GM19395 (cell line): ENCODE results near the gene MS4A4E.
"Not testable (repeated sequence)": the region's sequence is repeated elsewhere in the genome, so short reads cannot be mapped to it uniquely, and the experiment has no call there.

ENCODE experiments used
- ATAC-seq: cut with Tn5 transposase; IDR thresholded peaks from one replicate; pipeline ENCODE4 v1.9.1; 2021; ENCODE audit warnings: mild to moderate bottlenecking, moderate library complexity; ENCODE audit not compliant: unreplicated experiment

Gene MS4A4E

DNA sequence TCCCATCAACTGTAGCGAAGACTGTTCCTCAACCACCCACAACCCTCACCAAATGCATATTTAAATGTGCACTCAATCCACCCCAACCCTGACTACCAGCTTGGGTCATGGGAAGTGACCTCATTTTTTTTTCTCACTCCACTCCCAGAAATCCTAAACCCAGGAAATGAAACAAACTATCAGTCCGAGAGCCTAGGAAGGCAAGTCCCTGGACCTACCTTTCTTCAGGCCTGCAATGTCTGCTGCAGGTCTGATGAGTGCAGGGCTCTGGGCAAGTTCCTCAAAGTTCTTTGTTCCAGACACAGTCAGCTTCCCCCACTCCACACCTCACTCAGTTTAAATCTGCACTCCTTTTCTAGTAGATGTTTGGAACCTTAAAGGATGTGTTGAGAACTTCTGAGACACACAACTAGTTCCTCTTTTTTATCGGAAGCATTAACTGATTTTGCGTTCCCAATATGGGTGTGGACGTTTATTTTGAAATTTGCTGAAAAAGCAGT, at the start of gene MS4A4E:
MS4A4E (minus strand) TSS at position 398 of the 500 bp plus-strand sequence. CDS start 13,082 bp downstream, outside the sequence.
- ATAC-seq = no peak

DNA sequence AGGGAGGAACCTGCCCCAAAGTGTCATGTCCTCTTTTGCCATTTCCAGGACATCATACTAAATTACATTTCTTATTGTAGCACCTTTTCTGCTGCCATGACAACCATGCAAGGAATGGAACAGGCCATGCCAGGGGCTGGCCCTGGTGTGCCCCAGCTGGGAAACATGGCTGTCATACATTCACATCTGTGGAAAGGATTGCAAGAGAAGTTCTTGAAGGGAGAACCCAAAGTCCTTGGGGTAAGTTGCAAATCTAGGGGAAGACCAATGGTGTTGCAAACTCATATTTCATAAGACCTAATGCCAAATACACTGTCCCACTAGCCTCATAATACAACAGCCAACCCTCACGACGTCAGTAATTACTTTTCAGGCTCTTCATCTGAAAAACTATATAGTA, 49.2 kb upstream of the MS4A4E start:
- ATAC-seq = no peak

DNA sequence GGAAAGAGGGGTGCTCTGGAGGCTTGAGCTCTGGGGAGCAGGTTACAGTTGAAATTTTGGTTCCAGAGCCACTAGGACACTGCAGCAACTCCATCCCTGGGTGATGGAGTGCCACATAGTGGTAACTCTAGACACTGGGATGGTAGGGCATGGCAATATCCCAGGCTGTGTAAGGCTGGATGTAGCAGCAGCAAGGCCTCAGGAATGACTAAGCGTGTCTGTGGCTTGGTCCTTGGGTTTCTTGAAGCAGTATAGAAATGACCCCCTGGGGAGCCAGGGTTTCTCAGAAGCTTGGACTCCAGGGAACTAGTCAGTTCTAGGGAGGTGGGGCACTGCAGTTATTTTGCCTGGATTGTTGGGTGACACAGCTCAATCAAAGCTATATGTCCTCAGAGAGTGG, 45.6 kb upstream of the MS4A4E start:
- no peak for ATAC-seq

DNA sequence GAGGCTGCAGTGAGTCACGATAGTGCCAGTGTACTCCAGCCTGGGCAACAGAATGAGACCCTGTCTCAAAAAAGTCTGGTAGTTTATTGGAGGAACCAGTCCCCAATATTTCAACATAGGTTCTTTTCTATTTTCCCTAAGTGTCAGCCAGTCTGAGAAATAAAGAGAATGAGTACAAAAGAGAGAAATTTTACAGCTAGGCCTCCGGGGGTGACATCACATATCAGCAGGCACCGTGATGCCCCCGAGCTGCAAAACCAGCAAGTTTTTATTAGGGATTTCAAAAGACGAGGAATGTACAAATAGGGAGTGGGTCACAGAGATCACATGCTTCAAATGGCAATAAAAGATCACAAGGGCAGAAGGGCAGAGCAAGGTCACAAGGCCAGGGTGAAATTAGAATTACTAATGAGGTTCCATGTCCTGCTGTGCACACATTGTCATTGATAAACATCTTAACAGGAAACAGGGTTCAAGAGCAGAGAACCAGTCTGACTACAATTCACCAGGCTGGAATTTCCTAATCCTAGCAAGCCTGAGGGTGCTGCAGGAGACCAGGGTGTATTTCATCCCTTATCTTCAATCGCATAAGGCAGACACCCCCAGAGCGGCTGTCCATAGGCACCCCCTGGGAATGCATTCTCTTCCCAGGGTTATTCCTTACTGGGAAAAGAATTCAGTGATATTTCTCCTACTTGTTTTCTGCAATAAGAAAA, 42.6 kb upstream of the MS4A4E start:
- ATAC-seq = not testable (repeated sequence)

DNA sequence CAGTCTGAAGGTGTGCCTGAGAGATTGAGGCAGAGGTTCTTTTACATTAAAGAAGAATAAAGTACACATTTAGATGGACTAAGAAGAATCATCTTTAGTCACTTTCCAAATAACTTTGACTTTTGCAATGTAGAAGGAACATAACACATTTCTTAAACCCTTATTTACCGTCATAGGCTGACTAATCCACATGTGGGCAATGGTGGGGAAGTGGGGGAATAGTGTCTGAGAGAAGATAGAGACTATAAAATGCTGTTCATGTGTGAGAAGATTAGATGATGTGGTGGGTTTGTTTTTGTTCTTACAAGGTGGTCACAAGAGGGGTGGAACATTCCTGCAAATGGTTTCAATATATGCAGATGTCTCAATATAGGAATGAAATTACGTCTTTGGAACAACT, 39.3 kb upstream of the MS4A4E start:
- ATAC-seq = no peak

DNA sequence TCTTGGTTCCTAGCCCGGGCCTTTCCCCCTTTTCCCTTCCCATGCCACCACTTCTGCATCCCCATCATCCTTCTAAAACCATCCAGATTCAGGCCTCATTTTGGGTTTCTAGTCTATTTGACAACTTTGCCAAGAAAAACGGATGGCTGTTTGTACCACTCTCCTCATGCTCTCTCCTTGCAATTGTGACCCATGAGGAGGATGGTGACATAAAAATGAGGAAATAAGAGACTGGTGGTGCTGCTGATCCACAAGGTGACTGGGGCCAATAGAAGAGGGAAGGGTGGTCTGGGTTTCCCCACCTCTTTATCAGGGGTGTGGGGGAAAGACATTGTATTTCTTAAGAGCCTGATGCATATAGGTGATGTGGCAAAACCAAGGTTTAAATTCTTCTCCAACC, 38.5 kb upstream of the MS4A4E start:
- ATAC-seq = no peak

DNA sequence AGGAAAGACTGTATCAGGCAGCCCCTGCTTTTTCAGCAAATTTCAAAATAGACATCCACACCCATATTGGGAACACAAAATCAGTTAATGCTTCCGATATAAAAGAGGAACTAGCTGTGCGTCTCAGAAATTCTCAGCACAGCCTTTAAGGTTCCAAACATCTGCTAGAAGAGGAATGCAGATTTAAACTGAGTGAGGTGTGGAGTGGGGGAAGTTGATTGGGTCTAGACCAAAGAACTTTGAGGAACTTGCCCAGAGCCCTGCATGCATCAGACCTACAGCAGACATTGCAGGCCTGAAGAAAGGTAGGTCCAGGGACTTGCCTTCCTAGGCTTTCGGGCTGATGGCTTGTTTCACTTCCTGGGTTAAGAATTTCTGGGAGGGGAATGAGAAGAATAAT, 37.5 kb upstream of the MS4A4E start, which contains the start of gene MS4A4A:
MS4A4A (plus strand) TSS at position 255 of the 400 bp plus-strand sequence; CDS start at position 265, 10 bp downstream.
- ATAC-seq = no peak

DNA sequence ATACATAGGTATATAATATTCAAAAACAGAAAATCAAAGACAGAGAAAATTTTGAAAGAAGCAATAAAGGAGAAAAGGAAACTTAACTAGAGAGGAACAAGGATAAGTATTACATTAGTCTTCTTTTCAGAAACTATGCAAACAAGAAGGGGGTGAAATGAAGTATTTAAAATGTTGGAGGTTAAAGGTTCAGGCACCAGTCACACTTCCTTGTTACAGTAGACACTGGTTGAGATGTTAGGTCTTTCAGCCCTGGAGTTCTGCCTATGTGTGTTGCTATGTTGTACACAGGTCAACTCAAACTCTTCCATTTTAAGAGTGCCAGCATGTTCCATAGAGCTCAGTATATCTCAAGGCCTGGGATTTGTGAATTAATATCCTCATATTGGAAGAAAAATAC, 31.5 kb upstream of the MS4A4E start:
- ATAC-seq = no peak

DNA sequence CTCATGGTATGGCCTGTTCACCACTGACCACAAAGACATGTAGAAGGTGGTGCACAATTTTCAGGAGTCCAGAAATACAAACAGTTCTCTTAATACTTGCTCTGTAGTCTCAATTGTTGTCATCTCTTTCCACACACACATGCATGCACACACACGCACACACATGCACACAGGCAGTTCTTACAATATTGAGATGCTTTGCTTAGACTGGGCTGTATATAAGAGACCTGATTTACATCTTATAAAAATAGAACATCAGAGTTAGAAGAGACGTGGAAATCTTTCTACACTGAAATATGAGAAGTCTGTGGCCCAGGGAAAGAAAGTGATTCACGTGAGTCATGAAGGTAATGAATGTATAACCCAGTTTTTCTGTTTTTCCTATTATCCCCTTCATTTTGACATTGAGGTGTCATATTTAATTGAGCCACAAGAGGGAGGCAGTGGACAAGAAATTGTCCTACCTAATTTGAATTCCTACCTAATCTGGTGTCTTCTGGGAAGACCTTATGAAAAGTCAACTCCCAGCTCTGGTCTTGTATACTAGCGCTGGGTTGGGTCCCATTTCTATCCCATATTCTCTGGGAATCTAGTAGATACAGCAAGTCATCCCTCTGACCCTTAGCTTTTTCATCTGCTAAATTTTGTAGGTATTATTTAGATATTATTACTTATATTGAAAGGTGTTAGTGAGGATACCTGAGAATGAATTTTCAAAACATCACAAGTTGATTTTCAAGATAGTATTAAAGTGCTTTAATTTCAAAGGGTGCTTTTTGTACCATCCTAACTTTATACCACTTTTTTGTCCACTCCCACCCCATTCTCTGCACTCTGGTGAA, 22.7 kb upstream of the MS4A4E start:
- ATAC-seq = no peak

DNA sequence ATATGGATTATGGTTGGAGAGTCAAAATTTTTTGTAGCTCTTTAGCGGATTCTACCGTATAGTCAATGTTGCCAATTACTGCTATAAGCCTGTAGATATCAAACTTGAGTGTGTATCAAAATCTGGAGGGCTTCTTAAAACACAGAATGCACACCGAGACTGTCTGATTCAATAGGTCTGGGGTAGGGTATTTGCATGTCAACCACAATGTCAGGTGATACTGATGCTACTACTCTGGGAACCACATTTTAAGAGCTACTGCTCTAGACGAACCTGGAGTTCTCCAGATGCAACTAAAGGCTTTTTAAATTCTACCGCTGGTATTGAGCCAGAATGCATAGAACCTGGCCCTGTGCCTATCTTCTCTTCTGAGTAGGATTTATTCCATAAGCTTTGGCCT, 21.7 kb upstream of the MS4A4E start:
- no peak for ATAC-seq

DNA sequence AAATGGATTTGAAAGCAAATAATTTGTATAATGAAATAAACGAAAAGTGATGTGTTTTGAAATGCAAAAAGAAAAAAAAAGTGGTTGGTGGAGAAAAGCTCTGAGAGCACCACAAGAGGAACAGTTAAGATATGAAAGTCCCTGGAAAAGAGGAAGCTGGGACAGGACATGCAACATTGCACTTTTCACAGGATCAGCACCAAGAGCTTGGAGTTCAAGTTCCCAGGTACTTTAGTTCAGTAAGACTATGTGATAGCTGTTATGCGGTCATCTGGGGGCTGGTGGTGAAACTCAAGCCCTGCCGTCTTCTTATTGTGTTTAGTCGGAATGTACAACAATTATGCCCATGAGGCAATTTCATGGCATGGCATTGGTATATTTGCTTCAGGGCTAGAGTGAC, 20.5 kb upstream of the MS4A4E start:
- ATAC-seq = no peak

DNA sequence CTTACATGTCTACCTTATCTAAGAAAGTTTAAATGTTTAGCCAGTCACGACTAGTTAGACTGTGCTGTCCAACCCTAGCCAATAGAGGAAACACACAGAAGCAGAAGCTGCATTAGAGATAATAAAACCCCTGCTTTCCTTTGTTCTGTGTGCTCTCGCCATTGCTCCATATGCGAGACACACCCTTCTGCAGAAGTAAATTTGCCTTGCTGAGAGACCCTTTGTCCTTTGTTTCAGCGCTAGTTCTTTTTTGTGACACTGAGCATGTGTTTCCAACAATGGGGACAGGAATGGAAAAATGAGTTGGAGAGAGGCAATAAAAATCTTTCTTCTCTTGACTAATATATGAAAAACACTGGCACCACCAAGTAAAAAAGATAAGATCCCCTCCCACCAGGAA, 18.1 kb upstream of the MS4A4E start:
- ATAC-seq = no peak

DNA sequence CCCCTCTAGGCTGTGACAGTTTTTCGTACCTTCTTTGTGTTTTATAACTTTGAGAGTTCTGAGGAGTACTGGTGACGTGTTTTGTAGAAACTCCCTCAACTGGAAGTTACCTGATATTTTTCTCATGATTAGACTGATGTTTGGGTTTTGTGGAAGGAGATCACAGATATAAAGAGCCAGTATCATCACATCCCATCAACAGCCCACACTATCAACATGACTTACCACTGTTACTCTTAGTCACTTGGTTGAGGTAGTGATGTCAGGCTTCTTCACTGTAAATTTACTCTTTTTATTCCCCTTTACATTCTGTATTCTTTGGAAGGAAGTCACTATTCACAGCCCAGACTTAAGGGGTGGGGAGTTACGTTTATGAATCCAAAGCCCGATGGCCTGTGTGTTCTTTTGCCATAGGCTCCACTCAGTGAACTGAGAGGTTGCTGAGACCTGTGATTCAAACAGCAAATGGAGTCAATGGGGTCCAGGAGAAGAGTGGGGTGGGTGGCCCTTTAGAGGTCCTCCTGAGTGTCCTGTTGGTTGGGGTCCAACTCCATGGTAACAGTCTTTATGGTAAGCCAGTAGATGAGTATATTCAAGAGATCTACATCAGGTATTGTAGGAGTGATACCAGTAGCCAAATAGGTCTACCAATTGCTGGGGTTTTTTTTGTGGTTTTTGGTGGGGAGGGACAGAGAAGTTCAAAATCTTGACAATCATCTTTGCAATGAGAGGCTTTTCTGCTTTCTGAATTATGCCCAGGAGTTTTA, 15.2 kb upstream of the MS4A4E start:
- ATAC-seq = no peak

DNA sequence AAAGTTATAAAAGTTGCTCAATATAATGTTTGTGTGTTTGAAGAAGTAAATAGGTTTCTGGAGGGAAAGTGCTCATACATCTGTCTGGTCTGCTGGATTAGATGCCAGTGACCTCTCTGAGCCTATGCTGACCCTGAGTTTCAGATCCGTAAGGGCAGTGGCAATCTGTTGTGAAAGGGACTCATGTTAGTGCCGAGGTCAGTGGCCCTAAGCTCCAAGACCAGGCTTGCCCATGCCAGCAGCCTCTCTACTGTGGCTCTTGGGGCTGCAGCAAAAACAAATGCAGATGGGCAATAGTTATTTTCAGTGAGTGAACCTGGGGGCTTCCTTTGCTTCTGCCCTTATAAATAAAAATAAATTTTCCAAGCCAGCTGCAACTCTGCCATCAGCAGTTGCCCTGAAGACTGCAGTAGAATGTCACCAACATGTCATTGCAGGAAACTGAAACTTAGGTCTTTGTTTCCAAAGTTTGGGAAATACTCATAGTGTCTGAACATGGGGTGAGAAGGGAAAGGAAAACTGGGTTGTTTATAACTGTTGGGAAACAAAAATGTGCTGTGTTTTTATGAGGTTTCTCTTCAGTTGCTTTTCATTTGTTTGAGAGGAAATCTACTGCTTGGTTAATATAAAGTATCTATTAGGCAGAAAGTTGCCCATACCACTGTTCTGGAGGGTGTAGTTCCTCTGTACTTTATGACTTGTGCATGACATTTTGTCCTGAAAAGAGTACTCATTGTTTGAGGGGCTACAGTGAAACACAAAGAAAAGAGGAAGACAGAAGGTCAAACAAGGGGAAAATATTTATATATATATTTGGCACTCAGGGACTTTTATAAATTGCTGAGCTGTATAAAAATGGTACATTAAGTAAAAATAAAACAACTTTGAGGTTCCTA, 9.5 kb upstream of the MS4A4E start:
- ATAC-seq = no peak

DNA sequence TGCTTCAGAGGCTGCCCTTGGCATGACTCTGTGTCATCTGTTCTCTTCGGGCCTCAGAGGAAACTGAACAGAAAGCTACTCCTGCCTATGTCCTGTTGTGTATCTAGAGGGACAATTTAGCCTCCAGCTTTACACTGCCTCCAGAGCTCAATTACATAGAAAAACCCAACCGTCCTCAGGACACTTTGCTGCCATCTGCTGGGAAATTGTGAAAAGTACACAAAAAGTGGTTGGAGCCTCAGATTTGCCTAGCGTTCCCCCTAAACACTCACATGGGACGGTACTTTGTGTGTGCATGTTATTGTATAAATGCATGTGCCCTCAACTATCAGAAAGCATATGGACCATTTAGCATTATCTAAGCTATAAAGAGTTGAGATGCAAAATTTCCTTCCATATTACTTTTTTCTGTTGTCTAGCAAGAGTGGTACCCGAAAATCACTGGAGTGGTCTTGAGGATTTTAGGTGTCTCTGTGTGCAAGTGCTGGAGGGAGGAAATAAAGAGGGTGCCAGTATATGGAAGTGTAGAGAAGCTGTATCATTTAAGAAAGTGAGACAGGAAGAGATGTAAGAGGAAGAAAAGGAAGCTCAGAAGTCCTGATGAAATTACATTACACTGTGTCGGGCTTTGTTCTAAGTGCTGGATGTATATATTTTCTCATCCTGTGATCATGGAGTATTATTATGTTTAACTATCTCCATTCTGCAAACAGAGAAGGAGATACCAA, 8.7 kb upstream of the MS4A4E start:
- ATAC-seq = peak; percentile 72

DNA sequence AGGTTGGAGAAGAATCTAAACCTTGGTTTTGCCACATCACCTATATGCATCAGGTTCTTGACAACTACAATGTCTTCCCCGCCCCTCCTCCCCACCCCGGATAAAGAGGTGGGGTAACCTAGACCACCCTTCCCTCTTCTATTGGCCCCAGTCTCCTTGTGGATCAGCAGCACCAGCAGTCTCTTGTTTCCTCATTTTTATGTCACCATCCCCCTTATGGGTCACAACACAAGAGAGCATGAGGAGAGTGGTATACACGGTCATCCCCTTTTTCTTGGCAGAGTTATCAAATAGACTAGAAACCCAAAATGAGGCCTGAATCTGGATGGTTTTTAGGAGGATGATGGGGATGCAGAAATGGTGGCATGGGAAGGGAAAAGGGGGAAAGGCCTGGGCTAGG, 1.2 kb downstream of the MS4A4E start:
- no peak for ATAC-seq

DNA sequence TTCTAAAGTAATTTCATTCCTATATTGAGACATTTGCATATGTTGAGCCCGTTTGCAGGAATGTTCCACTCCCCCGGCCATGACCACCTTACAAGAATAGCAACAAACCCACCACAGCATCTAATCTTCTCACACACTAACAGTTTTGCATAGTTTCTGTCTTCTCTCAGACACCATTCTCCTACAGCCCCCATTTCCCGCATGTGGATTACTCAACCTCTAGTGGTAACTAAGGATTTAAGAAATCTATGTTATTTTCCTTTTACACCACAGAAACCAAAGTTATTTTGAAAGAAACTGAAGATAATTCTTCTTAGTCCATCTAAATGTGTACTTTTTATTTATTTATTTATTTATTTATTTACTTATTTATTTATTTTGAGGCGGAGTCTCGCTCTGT, 2.3 kb downstream of the MS4A4E start:
- ATAC-seq = no peak

DNA sequence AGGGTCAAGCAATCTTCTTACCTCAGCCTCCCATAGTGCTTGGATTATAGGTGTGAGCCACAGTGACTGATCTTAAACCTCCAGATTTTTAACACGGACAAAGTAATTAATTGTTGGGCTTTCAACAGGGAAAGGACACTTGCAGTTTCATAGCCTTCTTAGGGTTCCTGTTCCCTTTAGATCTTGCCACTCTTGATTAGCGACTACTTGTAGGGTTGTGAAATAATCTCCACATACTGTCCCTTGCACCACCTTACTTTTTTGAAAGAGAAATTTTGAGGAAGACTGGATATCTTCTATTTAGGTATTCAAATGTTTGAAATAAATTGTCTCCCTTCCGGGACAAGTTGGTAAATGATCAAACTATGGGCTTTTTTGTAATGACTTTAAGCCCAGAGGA, 7.6 kb downstream of the MS4A4E start:
- ATAC-seq = no peak

DNA sequence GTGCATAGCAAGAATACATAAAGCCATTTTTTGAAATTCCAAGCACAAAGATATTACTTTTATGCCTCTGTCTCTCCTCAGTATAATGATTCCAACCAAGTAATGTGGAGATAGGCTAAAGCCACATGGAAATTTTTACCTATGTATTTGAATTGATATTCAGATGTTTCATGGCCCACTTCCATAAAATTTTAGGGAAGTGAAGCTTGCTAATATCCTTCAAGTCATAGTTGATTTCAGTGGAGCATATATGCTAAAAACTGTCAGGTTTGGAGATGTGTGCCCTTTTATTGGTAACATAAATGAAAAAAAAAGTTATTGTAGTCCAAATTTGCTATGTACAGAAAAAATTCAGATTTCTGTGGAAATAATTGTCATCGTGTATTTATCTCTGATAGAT, 12.3 kb downstream of the MS4A4E start:
- no peak for ATAC-seq

DNA sequence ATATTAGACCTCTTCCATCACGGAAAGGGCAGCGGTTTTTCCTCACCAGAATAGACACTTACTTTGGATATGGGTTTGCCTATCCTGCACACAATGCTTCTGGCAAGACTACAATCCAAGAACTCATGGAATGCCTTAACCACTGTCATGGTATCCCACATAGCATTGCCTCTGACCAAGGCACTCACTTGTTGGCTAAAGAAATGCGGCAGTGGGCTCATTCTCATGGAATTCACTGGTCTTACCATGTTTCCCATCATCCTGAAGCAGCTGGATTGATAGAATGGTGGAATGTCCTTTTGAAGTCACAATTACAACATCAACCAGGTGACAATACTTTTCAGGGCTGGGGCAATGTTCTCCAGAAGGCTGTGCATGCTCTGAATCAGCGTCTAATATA, 20.8 kb downstream of the MS4A4E start:
- ATAC-seq = no peak
